H1 (cell line): ENCODE measurements around the gene PBLD. TPM values are rescaled to one million over a fixed set of nuclear protein-coding genes. Genes with fewer than 3 reads are reported as not detected.

Experiments
- CTCF ChIA-PET: fragments of 300-600 bp; sonication (Branson Sonifier 250); formaldehyde crosslinking; loops from one replicate; lab custom pipeline; 2021; ENCODE audit not compliant: partially characterized antibody; lab: Charles Lee
- POLR2A ChIA-PET: fragments of 300-600 bp; sonication (Branson Sonifier 250); formaldehyde crosslinking; loops from one replicate; lab custom pipeline; 2021; ENCODE audit warnings: inconsistent platforms; ENCODE audit not compliant: partially characterized antibody; lab: Charles Lee
- DNase-seq, 2 experiments: peaks; one replicate each; pipeline versions ENCODE4 v3.0.0 to v3.0.0-alpha.2; 2010 to 2022; ENCODE audit warnings: low spot score in 2 of 2, low read depth in 1 of 2, mixed read lengths in 1 of 2
- FAIRE-seq: peaks from 2 replicates; lab custom pipeline; 2011; peaks lifted over from hg19 to GRCh38; lab: Jason Lieb, UNC
- H2AFZ ChIP-seq: 2 replicates; pipeline ENCODE4 v1.8.1; 2012; ENCODE audit warnings: low read length, inconsistent platforms
- H2AK5ac ChIP-seq: 2 replicates; pipeline ENCODE4 v1.6.1; 2013; ENCODE audit warnings: low read depth, low read length
- H2BK120ac ChIP-seq: replicated peaks from 2 replicates; pipeline ENCODE3; 2013; ENCODE audit warnings: low read depth, low read length, inconsistent platforms
- H2BK12ac ChIP-seq: 2 replicates; pipeline ENCODE4 v1.6.1; 2013; ENCODE audit warnings: low read depth, low read length
- H2BK15ac ChIP-seq: 2 replicates; pipeline ENCODE4 v1.6.1; 2013; ENCODE audit warnings: low read length
- H2BK20ac ChIP-seq: 2 replicates; pipeline ENCODE4 v1.6.1; 2013; ENCODE audit warnings: low read length
- H2BK5ac ChIP-seq: 2 replicates; pipeline ENCODE4 v1.6.1; 2013; ENCODE audit warnings: low read depth, low read length
- H3K14ac ChIP-seq: 2 replicates; pipeline ENCODE4 v1.6.1; 2013; ENCODE audit warnings: inconsistent platforms; ENCODE audit not compliant: insufficient read length
- H3K18ac ChIP-seq: 2 replicates; pipeline ENCODE4 v1.6.1; 2013; ENCODE audit warnings: low read length; ENCODE audit errors: extremely low read depth
- H3K23ac ChIP-seq: 2 replicates; pipeline ENCODE4 v1.6.1; 2013; ENCODE audit warnings: inconsistent platforms; ENCODE audit not compliant: insufficient read length
- H3K23me2 ChIP-seq: 2 replicates; pipeline ENCODE4 v1.6.1; 2013; ENCODE audit warnings: low read depth, low read length
- H3K27ac ChIP-seq: 2 replicates; pipeline ENCODE4 v1.6.1; 2011; ENCODE audit warnings: low read depth, low read length, inconsistent platforms
- H3K27me3 ChIP-seq, 4 experiments: replicated peaks in 1 of 4; 1 replicate in 1 of 4; 2 replicates in 3 of 4; pipeline versions ENCODE4 v1.6.1 to v1.8.1; 2011 to 2013; ENCODE audit warnings: low read length in 3 of 4, mild to moderate bottlenecking in 3 of 4, inconsistent platforms in 2 of 4, mixed read lengths in 2 of 4, moderate library complexity in 1 of 4; ENCODE audit not compliant: control insufficient read depth in 3 of 4, insufficient read depth in 3 of 4; ENCODE audit errors: extremely low read depth in 1 of 4
- H3K36me3 ChIP-seq, 4 experiments: 2 replicates each; pipeline versions ENCODE4 v1.6.1 to v1.8.1; 2011 to 2013; ENCODE audit warnings: mild to moderate bottlenecking in 4 of 4, low read length in 3 of 4, moderate library complexity in 2 of 4, control low read depth in 1 of 4, inconsistent platforms in 1 of 4; ENCODE audit not compliant: insufficient read depth in 4 of 4, control insufficient read depth in 2 of 4
- H3K4ac ChIP-seq: replicated peaks from 2 replicates; pipeline ENCODE3; 2013; ENCODE audit warnings: low read length, low read depth, mixed read lengths, inconsistent platforms; ENCODE audit not compliant: insufficient read length
- H3K4me1 ChIP-seq, 4 experiments: replicated peaks in 1 of 4; 1 replicate in 1 of 4; 2 replicates in 3 of 4; pipeline versions ENCODE4 v1.6.1 to v1.8.1; 2011 to 2013; ENCODE audit warnings: low read length in 3 of 4, inconsistent platforms in 2 of 4, mixed read lengths in 1 of 4; ENCODE audit not compliant: insufficient read depth in 4 of 4, control insufficient read depth in 3 of 4
- H3K4me2 ChIP-seq, 2 experiments: 2 replicates each; pipeline versions ENCODE4 v1.6.1 to v1.8.1; 2011 to 2013; ENCODE audit warnings: low read depth in 2 of 2, low read length in 2 of 2, control low read depth in 1 of 2, inconsistent platforms in 1 of 2, mild to moderate bottlenecking in 1 of 2; ENCODE audit not compliant: insufficient read depth in 1 of 2
- H3K4me3 ChIP-seq, 4 experiments: fragments of 200-600, 300-600 bp in 1 of 4; sonication (generic), shearing (Covaris generic), sonication (Bioruptor Twin) in 1 of 4; 2 replicates each; pipeline versions ENCODE4 v1.5.1 to v1.8.1; 2011 to 2016; ENCODE audit warnings: low read length in 4 of 4, low read depth in 3 of 4, control low read depth in 2 of 4, inconsistent platforms in 2 of 4, mild to moderate bottlenecking in 2 of 4, mixed read lengths in 1 of 4, moderate library complexity in 1 of 4; ENCODE audit not compliant: insufficient read depth in 2 of 4; ENCODE audit errors: extremely low read depth in 1 of 4
- H3K56ac ChIP-seq: replicated peaks from 2 replicates; pipeline ENCODE3; 2013; ENCODE audit warnings: low read depth, mild to moderate bottlenecking, mixed read lengths, low read length, inconsistent platforms; ENCODE audit not compliant: insufficient read length
- H3K79me1 ChIP-seq: 2 replicates; pipeline ENCODE4 v1.6.1; 2013; ENCODE audit warnings: low read depth, low read length, control low read depth
- H3K79me2 ChIP-seq, 2 experiments: 2 replicates each; pipeline versions ENCODE4 v1.6.1 to v1.8.1; 2012 to 2013; ENCODE audit warnings: low read length in 2 of 2, mild to moderate bottlenecking in 2 of 2, inconsistent platforms in 1 of 2; ENCODE audit not compliant: insufficient read depth in 2 of 2, control insufficient read depth in 1 of 2
- H3K9ac ChIP-seq, 4 experiments: replicated peaks in 1 of 4; 1 replicate in 1 of 4; 2 replicates in 3 of 4; pipeline versions ENCODE4 v1.6.1 to v1.8.1; 2011 to 2013; ENCODE audit warnings: low read depth in 3 of 4, low read length in 3 of 4, control low read depth in 2 of 4, mild to moderate bottlenecking in 2 of 4, moderate library complexity in 2 of 4, inconsistent platforms in 1 of 4; ENCODE audit errors: extremely low read depth in 1 of 4
- H3K9me3 ChIP-seq, 2 experiments: 2 replicates each; pipeline versions ENCODE4 v1.6.1 to v1.8.1; 2012 to 2013; ENCODE audit warnings: mild to moderate bottlenecking in 2 of 2, moderate library complexity in 2 of 2, control low read depth in 1 of 2, inconsistent platforms in 1 of 2, low read depth in 1 of 2, low read length in 1 of 2, mixed read lengths in 1 of 2; ENCODE audit not compliant: insufficient read depth in 2 of 2
- H4K20me1 ChIP-seq, 2 experiments: replicated peaks in 1 of 2; 2 replicates each; pipeline versions ENCODE3 to v1.8.1; 2011 to 2013; ENCODE audit warnings: inconsistent platforms in 2 of 2, low read length in 2 of 2, mild to moderate bottlenecking in 1 of 2; ENCODE audit not compliant: insufficient read depth in 2 of 2, control insufficient read depth in 1 of 2
- H4K5ac ChIP-seq: 2 replicates; pipeline ENCODE4 v1.6.1; 2013; ENCODE audit warnings: low read length, low read depth, mixed read lengths, inconsistent platforms; ENCODE audit not compliant: insufficient read length
- H4K8ac ChIP-seq: 2 replicates; pipeline ENCODE4 v1.8.0; 2013; ENCODE audit warnings: mild to moderate bottlenecking, moderate library complexity, low read length, inconsistent platforms; ENCODE audit not compliant: insufficient read depth; ENCODE audit errors: extremely low read depth
- H4K91ac ChIP-seq: replicated peaks from 2 replicates; pipeline ENCODE3; 2013; ENCODE audit warnings: low read length, mixed read lengths, inconsistent platforms; ENCODE audit not compliant: insufficient read length
- ATF2 ChIP-seq: IDR thresholded peaks from 2 replicates; pipeline ENCODE4 v1.6.1; 2012; ENCODE audit warnings: low read length, inconsistent platforms
- ATF3 ChIP-seq: IDR thresholded peaks from 2 replicates; pipeline ENCODE4 v1.6.1; 2011; ENCODE audit warnings: low read depth, mild to moderate bottlenecking, low read length; ENCODE audit not compliant: insufficient read depth
- CREB1 ChIP-seq: IDR thresholded peaks from 2 replicates; pipeline ENCODE4 v1.6.1; 2012; ENCODE audit warnings: inconsistent platforms
- EZH2 ChIP-seq: fragments of 200-600 bp; sonication (generic); IDR thresholded peaks from 2 replicates; pipeline ENCODE4 v1.7.1; 2012; ENCODE audit warnings: low read depth, mild to moderate bottlenecking, moderate library complexity, low read length, inconsistent platforms; ENCODE audit not compliant: severe bottlenecking
- KDM1A ChIP-seq: fragments of 200-600, 300-600 bp; sonication (generic); IDR thresholded peaks from 2 replicates; pipeline ENCODE4 v1.7.1; 2016; ENCODE audit warnings: mild to moderate bottlenecking, low read length, borderline replicate concordance
- KDM4A ChIP-seq: IDR thresholded peaks from one replicate; pipeline ENCODE4 v1.7.1; 2012; ENCODE audit warnings: low read depth, mild to moderate bottlenecking, moderate library complexity, low read length, inconsistent platforms; ENCODE audit not compliant: severe bottlenecking
- MAFK ChIP-seq: IDR thresholded peaks from 2 replicates; pipeline ENCODE4 v1.6.1; 2012; ENCODE audit warnings: low read depth, mild to moderate bottlenecking, improper control_type of control experiment, low read length
- RNF2 ChIP-seq: fragments of 200-900, 300-1000 bp; sonication (generic); IDR thresholded peaks from 2 replicates; pipeline ENCODE4 v1.7.1; 2016; ENCODE audit warnings: borderline replicate concordance, low read depth, mild to moderate bottlenecking, antibody characterized with exemption, low read length; ENCODE audit not compliant: poor library complexity, severe bottlenecking; ENCODE audit errors: missing control alignments
- TCF12 ChIP-seq: IDR thresholded peaks from 2 replicates; pipeline ENCODE4 v1.6.1; 2011; ENCODE audit warnings: low read depth, mild to moderate bottlenecking, low read length
- WGBS, 2 experiments: shearing (Covaris generic) in 1 of 2; methylation state at CpG; one replicate each; pipeline versions ENCODE4 v1.1.6 to v1.1.7; 2013 to 2015; ENCODE audit warnings: low lambda C conversion rate in 2 of 2, mixed read lengths in 2 of 2, inconsistent platforms in 1 of 2, low coverage in 1 of 2, missing lambda C conversion rate in 1 of 2; ENCODE audit not compliant: insufficient replicate concordance in 2 of 2, insufficient coverage in 1 of 2, insufficient read length in 1 of 2; ENCODE audit errors: extremely low coverage in 1 of 2, missing lambda C conversion rate in 1 of 2; 5-methylcytosine and 5-hydroxymethylcytosine counted together
- polyA plus RNA-seq, 7 experiments: library from polyadenylated mRNA; depleted of rRNA in 3 of 7; stranded (reverse) in 5 of 7; unstranded in 2 of 7; fragments of >200 nt in 5 of 7; fragments of 200-250 nt in 2 of 7; gene quantifications; 1 replicate in 5 of 7; 2 replicates in 1 of 7; 4 replicates in 1 of 7; pipeline versions ENCODE4 v1.2.1 to v1.2.3, GENCODE V29; 2011 to 2013; ENCODE audit warnings: missing spikeins in 2 of 7, mixed read lengths in 2 of 7
- total RNA-seq: library from RNA; stranded (reverse); fragmentation: NEBNext Ultra II Directional; extraction: Animal tissue kit (Norgen Biotek cat#: 25700); gene quantifications from 2 replicates; pipeline ENCODE4 v1.2.1, GENCODE V29; 2021

The PBLD gene
- total and polyA plus RNA-seq, 2 of the 8 experiments (the other 6 are each of a cell fraction or from before 2014, with no cell fraction given) = 0.56 to 2.0 TPM

GRCh38 chr10:68315582-68315981, 17.1 kb downstream of the PBLD start:
- ChIA-PET POLR2A (interaction anchor here (2.2 kb wide), 1 partner anchor 17 kb away, joined by 12 read pairs; the partner anchor contains the start of genes HNRNPH3 and PBLD), CTCF (interaction anchor here (0.7 to 1.6 kb wide), 2 partner anchors 14 to 375 kb away, joined by 3 to 6 read pairs; no protein-coding TSS in a partner anchor)
- no peak for FAIRE-seq

More at GRCh38 chr10:68315582-68315981, 17.1 kb downstream of the PBLD start:
- H2BK12ac ChIP-seq = no peak overlapping the region
- no peak overlapping the region for H3K18ac ChIP-seq
- H3K9me3 ChIP-seq = peaks cover 4 to 9% of the 10 kb centered on the region in 2 experiments; a peak in 2 of 4 replicates
- H4K5ac ChIP-seq = no peak overlapping the region
- H3K4ac ChIP-seq = no peak overlapping the region
- H2AFZ ChIP-seq = no peak overlapping the region
- TF ChIP-seq ATF2 (no peak), KDM4A (no peak), KDM1A (no peak), MAFK (no peak), RNF2 (no peak), CREB1 (no peak), EZH2 (no peak), TCF12 (no peak), ATF3 (no peak)
- no peaks in the 10 kb centered on the region for H4K20me1 ChIP-seq
- H2BK20ac ChIP-seq = no peak overlapping the region
- H2AK5ac ChIP-seq = no peak overlapping the region
- WGBS, 2 experiments = 84% methylated on average over 1 of the region's 1 CpG; no CpG with 5 or more reads in 1 of the 2 experiments
- no peak for DNase-seq
- no peak overlapping the region for H3K56ac ChIP-seq
- H3K36me3 ChIP-seq = no peaks in the 10 kb centered on the region
- no peak overlapping the region for H2BK120ac ChIP-seq
- H3K27ac ChIP-seq = no peak overlapping the region
- no peak overlapping the region for H3K4me2 ChIP-seq
- H2BK5ac ChIP-seq = no peak overlapping the region
- H3K14ac ChIP-seq = no peak overlapping the region
- no peaks in the 10 kb centered on the region for H3K79me1 ChIP-seq
- no peak overlapping the region for H2BK15ac ChIP-seq
- no peaks in the 10 kb centered on the region for H3K27me3 ChIP-seq
- H4K8ac ChIP-seq = no peak overlapping the region
- H3K23ac ChIP-seq = no peak overlapping the region
- no peaks in the 10 kb centered on the region for H3K4me1 ChIP-seq
- H3K9ac ChIP-seq = no peak overlapping the region
- no peaks in the 10 kb centered on the region for H3K23me2 ChIP-seq
- H4K91ac ChIP-seq = no peak overlapping the region
- H3K79me2 ChIP-seq = no peaks in the 10 kb centered on the region
- H3K4me3 ChIP-seq = no peak overlapping the region
